ENCODE data around the gene APBA1. TPM values are rescaled to one million over a fixed set of nuclear protein-coding genes. Genes with fewer than 3 reads are reported as not detected.
"Not testable (repeated sequence)": the region's sequence is repeated elsewhere in the genome, so short reads cannot be mapped to it uniquely, and the experiment has no call there.

APBA1 gene
- polyA plus RNA-seq, 4 donors, result 15.0 to 19.6 (median 16.3) TPM

DNA sequence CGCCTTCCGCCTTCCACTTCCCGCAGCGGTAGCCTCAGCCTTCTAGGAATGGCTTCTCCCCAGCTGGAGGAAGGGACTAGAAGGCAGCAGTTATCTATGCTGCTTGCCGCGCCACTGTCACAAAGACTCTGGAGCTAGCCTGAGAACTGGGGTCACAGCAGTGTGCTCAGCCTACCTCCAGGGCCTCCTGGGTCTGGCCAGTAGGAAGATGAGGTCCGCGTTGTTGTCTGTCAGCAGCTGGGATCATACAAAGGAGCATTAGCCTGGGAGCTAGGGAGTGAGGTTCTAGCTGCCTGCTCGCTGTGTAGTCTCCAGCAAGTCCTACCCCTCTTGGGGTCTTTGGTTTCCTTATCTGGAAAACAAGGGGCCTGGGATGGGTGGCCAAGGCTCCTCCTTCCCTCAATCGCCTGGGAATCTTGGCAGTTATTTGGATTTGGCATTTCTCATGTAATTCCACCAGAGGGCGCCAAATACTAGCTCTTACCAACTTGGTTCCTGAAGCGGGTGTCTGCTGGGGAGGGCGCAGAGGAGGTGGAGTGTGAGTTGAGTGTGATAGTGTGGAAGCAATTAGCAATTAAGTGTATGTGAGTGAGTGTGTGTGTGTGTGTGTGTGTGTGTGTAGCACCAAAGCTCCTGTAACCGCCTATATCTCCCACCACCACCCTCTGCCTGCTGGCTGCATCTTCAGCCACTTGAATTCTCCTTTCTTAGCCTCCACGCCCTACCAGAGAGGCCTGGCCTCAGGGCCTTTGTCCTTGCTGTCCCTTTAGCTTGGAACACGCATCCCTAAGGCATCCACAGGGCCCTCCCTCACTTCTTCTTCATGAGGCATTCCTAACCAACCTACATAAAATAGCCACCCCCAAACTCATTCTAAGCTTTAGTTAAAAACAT is 250.0 kb downstream of the APBA1 start:
- DNase-seq (ENCODE audit: low read depth in 4 of 4, low spot score in 3 of 4), result peak; percentile 47 to 58 (median 52)

DNA sequence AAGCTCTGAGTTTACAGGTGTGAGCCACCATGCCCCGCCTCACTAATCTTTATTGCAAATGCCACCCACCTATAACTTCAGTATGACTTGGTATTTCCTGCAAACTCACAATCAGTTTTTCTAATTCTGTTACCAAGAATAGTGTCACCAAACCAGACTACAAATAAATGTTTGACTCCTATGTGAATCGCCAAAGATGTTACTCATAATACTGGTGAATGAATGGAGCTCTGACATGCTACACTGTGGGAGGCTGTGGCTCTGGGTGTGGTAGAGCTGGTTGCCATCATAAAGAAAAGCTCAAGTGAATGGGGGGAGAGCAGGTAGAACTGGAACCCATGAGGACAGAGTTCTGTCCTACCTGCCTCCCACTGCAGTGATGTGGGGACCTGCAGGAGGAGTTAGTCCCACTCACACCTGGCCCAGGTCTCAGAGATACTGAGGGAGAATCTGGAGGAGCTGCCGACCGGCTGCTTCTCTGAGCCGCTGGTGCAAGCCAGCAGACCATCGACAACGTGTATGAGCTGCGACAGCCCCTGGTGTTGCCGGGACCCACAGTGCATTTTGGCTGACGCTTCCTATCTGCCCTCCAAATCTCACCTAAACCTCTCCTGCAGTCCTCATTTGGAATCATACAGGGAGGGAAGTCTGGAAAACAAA is 251.4 kb downstream of the APBA1 start:
- DNase-seq (ENCODE audit: low read depth in 4 of 4, low spot score in 3 of 4), result no peak

DNA sequence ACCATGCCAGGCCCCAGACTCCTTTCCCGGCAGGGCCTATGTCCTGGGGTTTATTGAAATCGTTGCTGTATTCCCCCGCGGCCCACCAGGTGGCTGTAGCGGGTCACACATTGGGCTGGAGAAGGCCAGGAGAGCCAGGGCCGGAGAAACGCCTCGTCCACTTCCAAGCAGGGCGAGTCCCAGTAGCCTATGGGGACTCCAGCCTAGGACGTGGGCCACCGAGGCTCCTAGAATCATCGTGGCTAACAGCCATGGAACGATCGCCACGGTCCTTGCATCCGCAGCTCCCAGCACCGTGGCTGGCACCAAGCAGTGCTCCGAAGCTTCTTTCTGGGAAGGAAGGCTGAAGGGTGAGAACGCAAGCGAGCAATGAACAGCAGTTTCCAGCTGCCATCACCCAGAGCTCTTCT is 259.4 kb downstream of the APBA1 start:
- peak in 3 of 4 donors; percentile 44 to 51 (median 50) for DNase-seq (ENCODE audit: low read depth in 4 of 4, low spot score in 3 of 4)

DNA sequence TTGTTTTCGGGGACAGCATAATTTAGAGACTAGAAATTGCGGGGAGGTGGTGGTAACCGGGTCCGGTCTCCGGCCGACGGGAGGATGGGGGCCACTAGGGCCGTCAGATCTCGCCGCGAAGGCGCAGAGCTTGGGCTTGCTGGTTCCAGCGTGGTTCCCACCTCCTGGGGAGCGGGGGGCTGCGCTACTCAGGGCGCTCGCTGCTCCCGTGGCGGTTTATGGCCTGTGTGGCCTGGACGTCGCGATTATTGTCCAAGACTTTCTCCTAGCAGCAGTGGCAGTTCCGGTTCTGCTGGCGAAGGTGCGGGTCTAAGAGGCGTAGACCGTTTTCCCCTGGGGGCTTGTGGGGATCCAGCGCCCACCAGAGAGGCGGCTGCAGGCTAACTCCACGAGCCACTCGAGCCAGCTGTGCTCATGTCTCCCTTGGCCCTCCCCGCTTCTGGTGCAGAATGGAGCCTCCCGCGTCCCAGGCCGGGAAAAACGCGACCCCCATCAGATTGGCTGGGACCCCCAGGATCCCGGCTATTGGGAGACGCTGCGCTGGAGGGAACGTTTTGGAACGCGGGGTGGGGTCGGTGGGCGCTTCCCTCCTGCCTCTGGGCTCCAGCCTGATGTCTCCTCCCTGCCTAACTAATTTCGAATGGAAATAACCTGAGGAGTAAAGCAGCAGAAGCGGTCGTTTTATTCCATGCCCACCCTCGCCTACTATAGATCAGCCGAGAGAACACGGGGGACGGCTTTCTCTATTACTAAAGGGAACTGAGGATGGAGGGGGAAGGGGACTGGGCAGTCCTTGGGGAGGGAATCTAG is 260.0 kb downstream of the APBA1 start:
- no peak for DNase-seq (ENCODE audit: low read depth in 4 of 4, low spot score in 3 of 4)

DNA sequence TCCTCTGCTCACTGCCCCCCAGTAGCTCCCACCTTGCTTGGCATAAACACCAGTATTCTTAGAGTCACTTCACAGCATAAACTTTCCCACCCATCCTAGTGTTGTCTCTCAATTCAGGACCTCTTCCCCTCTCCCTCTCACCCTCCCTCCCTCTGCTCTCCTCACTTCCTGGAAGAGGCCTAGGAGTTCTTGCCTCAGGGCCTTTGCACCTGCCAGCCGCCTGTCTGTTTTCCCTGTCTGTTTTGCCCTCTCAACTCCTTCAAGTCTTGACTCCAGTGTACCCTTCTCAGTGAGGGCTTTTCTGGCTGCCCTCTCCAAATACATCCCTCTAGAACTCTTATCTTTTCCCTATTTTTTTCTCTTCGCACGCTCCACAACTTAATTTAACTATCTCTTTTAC is 260.9 kb downstream of the APBA1 start:
- DNase-seq (ENCODE audit: low read depth in 4 of 4, low spot score in 3 of 4), result no peak

DNA sequence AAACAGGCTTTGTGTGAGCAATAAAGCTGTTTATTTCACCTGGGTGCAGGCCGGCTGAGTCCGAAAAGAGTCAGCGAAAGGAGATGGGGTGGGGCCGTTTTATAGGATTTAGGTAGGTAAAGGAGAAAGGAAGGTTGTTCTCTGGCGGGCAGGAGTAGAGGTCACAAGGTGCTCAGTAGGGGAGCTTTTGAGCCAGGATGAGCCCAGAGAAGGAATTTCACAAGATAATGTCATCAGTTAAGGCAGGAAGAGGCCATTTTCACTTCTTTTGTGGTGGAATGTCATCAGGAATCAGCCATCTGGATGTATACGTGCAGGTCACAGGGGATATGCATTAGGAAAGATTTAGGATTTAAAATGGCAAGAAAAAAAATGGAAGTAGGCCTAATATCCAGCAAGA is 262.2 kb downstream of the APBA1 start:
- DNase-seq (ENCODE audit: low read depth in 4 of 4, low spot score in 3 of 4), result not testable (repeated sequence)

DNA sequence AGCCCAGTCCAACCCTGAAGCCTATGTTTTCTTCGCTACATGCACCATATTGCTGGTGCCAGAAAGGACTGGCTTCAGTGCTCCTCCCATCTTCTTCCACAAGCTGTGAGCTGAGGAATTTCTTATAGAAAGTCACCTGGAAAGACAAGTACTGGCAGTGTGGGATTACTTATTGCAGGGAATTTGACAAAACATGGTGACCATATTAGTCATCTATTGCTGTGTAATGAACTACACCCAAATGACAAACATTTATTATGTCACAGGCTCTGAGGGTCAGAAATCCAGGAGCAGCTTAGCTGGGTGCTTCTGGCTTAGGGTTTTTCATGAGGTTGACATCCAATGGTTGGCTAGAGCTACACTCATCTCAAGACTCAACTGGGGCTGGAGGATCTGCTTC is 271.7 kb downstream of the APBA1 start:
- no peak for DNase-seq (ENCODE audit: low read depth in 4 of 4, low spot score in 3 of 4)

DNA sequence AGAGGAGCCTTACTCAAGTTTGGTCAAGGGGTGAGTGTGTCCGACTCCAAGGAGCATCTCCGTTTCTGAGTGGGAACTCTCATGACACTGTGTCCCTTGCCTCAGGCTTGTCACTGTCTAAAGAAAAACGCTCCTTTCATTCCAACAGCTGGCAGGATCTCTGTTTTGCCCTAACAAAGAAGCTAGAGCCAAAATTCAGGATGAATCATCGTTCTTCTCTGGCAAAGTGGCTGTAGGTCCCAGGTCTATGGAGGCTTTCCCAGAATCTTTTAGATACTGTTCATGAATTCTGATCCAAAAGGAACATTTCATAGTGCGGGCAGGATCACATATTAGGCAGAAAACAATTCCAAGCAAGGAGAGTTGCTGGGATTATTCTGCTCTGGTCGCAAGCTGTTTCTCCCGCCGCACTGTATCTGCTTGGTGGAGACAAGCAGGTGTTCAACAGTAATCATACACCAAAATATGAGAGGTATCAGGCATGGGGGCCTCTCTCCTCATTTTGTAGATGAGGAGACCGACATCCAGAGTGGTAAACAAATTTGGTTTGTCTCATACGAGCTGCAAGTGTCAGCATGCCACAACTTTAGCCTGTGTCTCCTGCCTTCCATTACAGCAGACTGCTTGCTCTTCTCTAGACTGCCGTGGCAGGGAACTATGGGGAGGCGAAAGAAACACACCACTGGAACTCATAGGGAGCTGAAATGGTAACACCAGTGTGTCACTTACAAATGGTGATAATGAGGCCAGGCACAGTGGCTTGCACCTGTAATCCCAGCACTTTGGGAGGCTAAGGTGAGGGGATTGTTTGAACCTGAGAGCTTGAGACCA is 274.6 kb downstream of the APBA1 start:
- DNase-seq (ENCODE audit: low read depth in 4 of 4, low spot score in 3 of 4), result no peak

DNA sequence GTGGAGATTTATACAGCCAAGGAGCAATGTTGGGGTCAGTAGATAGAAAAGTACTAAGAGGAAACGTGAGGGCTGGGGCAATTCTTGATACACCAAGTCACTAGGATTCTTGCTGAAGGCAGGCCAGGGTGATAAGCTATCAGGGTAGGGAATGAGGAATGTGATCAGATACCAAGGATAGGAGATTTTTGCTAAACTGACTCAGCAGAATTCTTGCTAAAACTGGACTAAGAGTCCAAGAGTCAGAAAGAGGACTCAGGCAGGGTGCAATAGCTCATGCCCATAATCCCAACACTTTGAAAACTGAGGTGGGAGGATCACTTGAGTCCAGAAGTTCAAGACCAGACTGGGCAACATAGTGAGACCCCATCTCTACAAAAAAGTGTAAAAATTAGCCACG is 275.4 kb downstream of the APBA1 start:
- no peak for DNase-seq (ENCODE audit: low read depth in 4 of 4, low spot score in 3 of 4)

DNA sequence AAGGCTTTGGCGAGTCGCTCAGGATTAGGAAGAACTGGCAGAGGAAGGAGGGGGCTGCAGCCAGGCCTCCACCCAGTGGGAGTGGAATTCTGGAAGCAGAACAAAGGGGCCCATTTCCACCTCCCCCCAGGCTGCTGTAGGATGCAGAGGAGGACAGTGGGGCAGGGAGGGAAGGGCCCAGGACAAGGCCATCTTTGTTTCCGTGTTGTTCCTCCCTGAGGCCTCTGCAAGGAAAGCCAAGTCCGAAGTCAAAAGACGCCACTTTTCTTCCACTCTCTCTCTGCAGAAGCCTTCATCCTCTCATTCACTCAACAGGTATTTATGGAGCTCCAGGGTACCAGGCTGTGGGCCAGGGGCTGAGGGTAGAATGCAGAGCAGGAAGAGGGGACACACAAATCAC is 276.5 kb downstream of the APBA1 start:
- DNase-seq (ENCODE audit: low read depth in 4 of 4, low spot score in 3 of 4), result no peak

DNA sequence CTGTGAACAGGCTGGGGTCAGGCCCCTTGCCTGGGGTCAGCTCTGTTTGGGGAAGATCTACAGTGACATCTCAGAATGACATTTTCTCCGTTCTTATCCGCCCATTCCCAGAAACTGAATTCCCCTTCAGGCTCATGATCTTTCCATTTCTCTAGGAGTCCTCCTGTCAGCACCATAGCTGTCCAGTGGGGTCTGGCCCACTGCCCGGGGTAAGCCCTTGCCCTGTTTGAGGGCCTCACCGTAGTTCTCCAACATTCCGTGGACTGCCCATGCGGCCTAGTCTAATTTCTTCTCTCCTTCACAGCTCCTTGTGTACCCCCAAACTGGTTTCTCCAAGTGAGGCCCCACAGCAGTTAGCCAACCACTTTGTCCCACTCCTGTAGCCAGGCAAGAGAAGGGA is 278.7 kb downstream of the APBA1 start:
- DNase-seq (ENCODE audit: low read depth in 4 of 4, low spot score in 3 of 4), result no peak

DNA sequence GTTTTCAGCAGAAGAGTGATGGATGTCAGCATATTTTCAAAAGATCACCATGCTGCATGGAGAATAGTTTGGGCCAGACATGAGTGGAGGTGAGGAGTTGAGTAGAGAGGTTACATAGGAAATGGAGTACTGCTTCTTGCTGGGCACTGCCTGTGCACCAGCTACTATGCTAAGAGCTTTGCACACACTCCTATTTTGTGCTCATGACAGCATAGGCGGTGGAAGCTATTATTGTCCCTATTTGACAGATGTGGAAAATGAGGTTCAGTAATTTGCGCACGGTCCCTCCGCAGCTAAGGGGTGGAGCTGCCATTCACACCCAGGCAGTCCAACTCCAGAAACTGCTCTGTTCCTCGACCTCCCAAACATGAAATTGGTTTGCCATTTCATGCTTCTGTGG is 279.3 kb downstream of the APBA1 start:
- DNase-seq (ENCODE audit: low read depth in 4 of 4, low spot score in 3 of 4), result no peak

DNA sequence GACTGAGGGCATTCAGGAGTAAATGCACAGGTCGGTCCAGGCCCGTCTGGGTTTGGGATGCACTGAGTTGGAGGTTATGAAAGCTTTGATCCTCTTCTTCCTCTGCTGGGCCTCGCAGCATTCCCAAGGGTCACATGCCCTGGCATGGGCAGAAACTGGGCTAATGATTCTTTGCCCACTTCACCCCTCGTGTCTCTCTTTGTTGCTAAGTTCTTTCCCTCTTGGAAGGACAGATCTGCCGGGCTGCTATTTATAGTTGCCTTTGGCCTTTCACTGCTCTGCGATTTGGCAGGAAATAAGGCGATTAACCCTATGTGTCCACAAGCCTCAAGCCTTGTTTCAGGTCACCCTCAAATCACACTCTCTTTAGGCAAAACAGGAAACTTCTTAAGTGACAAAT is 280.2 kb downstream of the APBA1 start:
- peak in 1 of 4 donors; percentile 5 for DNase-seq (ENCODE audit: low read depth in 4 of 4, low spot score in 3 of 4)

DNA sequence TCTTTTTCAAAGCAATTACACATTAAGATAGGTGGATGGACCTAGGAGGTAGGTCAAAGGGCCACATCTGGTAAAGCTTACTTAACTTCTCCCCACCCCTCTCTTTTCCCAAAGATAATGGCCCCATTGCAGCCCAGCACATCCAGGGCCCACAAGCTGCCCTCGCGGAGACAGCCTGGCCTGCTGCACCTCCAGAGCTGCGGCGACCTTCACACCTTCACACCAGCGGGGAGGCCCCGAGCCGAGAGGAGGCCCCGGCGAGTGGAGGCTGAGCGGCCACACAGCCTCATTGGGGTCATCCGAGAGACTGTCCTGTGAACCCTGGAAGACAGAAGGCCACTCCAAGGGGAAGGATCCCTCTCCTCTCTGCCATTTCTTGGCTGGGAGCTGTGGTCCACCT is 280.7 kb downstream of the APBA1 start:
- DNase-seq (ENCODE audit: low read depth in 4 of 4, low spot score in 3 of 4), result no peak

DNA sequence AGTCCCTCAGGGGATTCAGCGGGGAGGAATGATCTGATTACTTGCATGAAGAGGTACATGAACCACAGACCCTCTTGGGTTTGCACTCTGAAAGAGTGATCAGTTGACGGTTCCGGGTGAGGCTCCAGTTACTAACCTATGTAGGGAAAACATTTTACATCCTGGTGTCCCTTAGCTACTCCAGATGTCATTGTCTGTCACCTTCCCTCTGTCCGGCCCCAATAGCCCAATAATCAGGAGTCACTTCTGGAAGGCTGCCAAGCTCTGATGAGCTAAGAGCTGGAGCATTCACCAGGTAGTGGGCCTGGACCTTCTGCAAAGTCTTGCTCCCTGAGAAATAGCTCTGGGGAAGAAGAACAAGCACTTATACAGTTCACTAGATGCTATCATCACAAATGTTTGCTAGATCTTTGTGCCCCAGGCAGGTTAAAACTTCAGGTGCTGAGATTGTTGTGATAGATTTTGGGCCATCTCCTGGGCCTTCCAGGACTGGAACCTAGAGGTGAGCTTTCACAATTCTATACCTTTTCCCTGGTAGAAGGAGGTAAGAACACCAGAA is 282.7 kb downstream of the APBA1 start:
- DNase-seq (ENCODE audit: low read depth in 4 of 4, low spot score in 3 of 4), result no peak

DNA sequence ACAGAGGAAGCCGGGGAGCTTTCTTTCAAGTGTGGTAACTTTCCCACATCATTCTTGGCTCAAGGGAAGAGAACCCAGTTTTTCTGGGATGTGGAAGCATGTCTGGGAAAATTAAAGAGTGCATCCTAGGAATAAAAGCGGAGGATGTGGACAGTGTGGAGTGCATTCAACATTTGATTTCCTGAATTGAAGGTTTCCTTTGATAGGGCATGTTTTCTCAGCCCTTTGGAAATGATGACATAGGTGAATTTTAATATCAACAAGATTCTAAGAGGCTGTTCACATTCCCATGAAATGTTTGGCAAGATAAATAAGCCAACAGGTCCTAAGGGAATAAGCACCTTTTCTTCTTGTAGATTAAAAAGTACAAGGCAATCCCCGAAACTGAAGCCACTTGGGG is 283.6 kb downstream of the APBA1 start:
- DNase-seq (ENCODE audit: low read depth in 4 of 4, low spot score in 3 of 4), result no peak

DNA sequence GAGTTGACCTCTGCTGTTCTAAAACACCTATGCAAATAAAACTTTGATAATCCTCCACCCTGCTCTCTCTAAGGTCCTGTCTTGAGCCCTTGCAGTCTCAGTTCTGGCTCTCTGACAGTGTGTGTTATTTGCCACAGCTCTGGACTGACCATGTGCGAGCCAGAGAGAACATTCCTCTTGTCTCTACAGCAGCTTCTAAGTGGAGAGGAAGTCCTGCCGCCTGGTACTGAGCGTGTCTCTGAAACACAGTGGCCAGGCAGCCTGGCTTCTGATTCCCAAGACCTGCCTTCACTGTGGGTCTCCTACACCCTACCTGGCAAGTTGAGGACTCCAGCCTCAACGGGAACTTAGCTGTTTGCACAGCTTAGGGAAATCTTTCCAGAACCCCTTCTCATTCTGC is 285.5 kb downstream of the APBA1 start:
- DNase-seq (ENCODE audit: low read depth in 4 of 4, low spot score in 3 of 4), result no peak

DNA sequence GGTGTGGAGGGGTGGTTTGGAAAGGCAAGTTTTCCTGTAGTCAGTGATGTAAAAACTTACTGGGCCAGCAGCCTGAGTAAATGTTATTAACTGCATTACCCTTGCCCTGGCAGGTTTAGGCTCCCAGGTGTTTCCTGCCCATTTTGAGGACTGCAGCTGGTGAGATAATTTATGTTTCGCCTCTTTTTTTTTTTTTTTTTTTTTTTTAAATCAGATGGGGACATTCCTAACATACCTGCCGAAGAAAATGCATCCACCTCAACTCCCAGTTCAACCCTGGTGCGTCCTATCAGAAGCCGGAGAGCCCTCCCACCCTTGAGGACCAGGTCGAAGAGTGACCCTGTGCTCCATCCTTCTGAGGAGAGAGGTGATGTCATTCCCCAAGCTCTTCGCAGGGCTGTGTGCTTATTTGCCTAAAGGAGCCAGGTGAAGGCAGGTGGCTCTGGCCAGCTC is 286.6 kb downstream of the APBA1 start:
- peak in 1 of 4 donors; percentile 12 for DNase-seq (ENCODE audit: low read depth in 4 of 4, low spot score in 3 of 4)

DNA sequence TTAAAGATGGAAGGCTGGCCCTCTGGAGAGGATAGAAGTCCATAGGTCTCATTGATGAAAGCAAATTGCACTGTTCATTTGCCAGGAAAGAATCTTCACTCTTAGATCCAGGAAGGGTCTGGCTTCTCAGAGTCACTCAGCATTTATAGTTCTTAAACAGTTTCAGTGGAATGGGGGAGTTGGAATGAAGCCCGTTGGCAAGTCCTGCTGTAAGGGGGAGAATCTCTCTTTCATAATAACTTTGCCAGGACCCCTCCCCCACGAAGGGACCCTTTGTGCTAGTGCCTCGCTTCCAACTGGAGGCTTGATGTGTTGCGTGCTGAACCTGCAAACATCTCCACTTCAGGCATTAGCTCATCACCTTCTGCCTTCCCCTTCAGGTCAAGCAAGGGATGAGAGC is 290.0 kb downstream of the APBA1 start:
- no peak for DNase-seq (ENCODE audit: low read depth in 4 of 4, low spot score in 3 of 4)

DNA sequence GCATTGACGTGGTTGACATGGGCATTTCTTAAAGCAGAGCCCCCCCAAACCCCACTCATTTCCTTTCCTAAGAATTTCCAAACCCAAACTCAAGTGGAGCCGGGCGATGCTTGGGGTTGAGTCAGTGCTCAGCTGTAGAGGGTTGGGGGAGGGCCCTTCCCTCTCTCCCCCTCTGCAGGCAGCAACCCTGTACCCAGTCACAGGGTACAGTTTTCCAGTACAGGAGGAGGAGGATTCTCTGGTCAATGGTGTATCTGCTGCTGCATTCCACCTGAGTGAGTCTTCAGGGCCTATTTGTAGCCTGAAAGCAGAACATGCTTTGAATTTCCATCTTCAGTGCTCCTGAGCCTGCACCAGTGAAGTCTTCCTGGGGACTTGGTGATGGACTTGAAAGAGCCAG is 291.4 kb downstream of the APBA1 start:
- DNase-seq (ENCODE audit: low read depth in 4 of 4, low spot score in 3 of 4), result no peak

Data from right renal pelvis (tissue), 4 donors.